ENCODE data around the gene ITPR1.

DNA sequence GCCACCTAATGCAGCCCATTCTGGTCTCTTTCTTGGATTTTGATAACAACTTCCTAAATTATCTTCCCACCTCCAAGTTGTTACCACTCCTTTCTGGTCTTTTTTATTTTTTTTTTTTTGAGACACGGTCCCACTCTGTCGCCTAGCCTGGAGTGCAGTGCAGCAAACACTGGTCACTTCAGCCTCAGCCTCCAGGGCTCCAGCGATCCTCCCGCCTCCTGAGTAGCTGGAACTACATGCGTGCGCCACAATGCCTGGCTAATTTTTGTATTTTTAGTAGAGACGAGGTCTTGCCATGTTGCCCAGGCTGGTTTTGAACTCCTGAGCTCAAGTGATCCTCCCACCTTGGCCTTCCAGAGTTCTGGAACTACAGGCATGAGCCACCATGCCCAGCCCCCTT is 393.3 kb downstream of the ITPR1 start:
- TF ChIP-seq GLIS3 (CRISPR knock-in tag; IDR thresholded peaks at IDR 0.05): no peak
- no peak for TF ChIP-seq TOX (CRISPR knock-in tag; IDR thresholded peaks at IDR 0.05; ENCODE audit: borderline replicate concordance)
- TF ChIP-seq, protein P1, sequence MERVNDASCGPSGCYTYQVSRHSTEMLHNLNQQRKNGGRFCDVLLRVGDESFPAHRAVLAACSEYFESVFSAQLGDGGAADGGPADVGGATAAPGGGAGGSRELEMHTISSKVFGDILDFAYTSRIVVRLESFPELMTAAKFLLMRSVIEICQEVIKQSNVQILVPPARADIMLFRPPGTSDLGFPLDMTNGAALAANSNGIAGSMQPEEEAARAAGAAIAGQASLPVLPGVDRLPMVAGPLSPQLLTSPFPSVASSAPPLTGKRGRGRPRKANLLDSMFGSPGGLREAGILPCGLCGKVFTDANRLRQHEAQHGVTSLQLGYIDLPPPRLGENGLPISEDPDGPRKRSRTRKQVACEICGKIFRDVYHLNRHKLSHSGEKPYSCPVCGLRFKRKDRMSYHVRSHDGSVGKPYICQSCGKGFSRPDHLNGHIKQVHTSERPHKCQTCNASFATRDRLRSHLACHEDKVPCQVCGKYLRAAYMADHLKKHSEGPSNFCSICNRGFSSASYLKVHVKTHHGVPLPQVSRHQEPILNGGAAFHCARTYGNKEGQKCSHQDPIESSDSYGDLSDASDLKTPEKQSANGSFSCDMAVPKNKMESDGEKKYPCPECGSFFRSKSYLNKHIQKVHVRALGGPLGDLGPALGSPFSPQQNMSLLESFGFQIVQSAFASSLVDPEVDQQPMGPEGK (CRISPR knock-in tag; IDR thresholded peaks at IDR 0.05; ENCODE audit: borderline replicate concordance): no peak
- TF ChIP-seq ZNF8 (CRISPR knock-in tag; IDR thresholded peaks at IDR 0.05): no peak
- no peak for TF ChIP-seq ISL1 (CRISPR knock-in tag; IDR thresholded peaks at IDR 0.05)
- no peak for TF ChIP-seq ARNTL (CRISPR knock-in tag; IDR thresholded peaks at IDR 0.05; ENCODE audit: borderline replicate concordance, low read depth)

Data from SK-N-SH treated with all-trans-retinoic acid at 6 μM for 48 hours (cell line).